ENCODE data around the gene GRID1.

Gene GRID1

DNA sequence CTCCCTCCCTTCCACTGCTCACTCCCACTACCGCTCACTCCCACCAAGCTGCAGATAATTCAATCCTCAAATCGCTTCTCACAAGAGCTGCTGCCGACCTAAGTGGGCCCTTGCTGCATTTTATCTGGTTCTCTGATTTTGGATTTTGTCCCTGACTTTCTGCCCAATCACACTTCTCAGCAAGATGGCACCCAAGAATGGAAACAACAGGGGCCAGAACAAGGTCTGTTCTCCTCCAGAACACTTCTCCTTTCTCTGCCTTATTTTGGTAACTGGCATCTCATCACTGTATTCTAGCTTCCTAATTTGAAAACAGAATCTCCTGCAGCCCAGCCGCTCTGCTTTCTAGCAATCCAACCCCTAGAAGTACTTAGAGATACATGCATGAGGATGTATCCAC, 172.8 kb downstream of the GRID1 start:
- H3K27me3 ChIP-seq: no peaks in the 10 kb centered on the region
- peak overlapping the region; percentile 78 for H3K4me2 ChIP-seq
- TF ChIP-seq Cebpa-rat (IDR thresholded peaks at IDR 0.05): no peak
- no peak overlapping the region for H3K27ac ChIP-seq
- no peaks in the 10 kb centered on the region for H3K9me3 ChIP-seq
- no peaks in the 10 kb centered on the region for H4K20me1 ChIP-seq
- no peak overlapping the region for H3K9ac ChIP-seq
- peaks cover 41% of the 10 kb centered on the region for H3K4me1 ChIP-seq
- no peaks in the 10 kb centered on the region for H3K36me3 ChIP-seq
- no peak overlapping the region for H3K4me3 ChIP-seq

DNA sequence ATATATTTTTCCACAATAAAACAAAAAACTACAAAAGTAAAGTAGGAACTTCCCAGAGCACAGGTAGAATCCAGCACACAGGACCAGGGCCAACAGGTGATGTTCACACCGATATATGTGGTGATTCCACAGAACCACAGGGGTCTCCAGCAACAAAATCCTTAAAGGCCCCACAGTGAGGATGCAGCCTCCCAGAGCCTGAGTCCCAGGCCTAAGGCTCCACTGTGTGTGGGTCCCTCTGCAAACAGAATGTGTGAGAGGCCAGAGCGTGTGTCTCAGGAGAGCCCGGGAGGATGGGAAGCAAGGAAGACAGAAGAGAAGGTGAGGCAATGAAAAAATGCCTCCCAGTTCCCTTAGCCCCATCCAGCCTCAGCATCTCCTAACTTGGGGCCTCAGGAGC, 173.9 kb downstream of the GRID1 start:
- no peaks in the 10 kb centered on the region for H4K20me1 ChIP-seq
- TF ChIP-seq Cebpa-rat (IDR thresholded peaks at IDR 0.05): no peak
- H3K27ac ChIP-seq: no peak overlapping the region
- peak overlapping the region; percentile 78 for H3K4me2 ChIP-seq
- no peak overlapping the region for H3K4me3 ChIP-seq
- H3K27me3 ChIP-seq: no peaks in the 10 kb centered on the region
- H3K36me3 ChIP-seq: no peaks in the 10 kb centered on the region
- peaks cover 45% of the 10 kb centered on the region for H3K4me1 ChIP-seq
- H3K9me3 ChIP-seq: no peaks in the 10 kb centered on the region
- H3K9ac ChIP-seq: no peak overlapping the region

DNA sequence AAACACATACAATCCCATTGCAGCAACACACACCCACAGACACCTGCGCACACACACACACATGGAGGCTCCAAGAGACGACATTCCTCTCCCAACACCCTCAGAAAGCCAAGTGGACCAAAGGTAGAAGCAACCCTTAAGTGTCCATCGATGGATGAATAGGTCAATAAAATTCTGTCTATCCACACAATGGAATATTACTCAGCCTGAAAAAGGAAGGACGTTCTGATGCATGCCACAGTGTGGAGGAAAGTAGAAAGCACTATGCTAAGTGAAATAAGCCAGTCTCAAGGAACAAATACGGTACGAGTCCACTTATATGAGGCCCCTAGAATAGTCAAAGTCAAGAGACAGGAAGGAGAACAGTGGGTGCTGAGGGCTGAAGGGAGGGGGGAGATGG, 174.4 kb downstream of the GRID1 start:
- Histone ChIP-seq H3K4me3 (no peak overlapping the region), H3K9ac (no peak overlapping the region), H4K20me1 (no peaks in the 10 kb centered on the region), H3K9me3 (no peaks in the 10 kb centered on the region), H3K27me3 (no peaks in the 10 kb centered on the region), H3K36me3 (no peaks in the 10 kb centered on the region), H3K4me2 (no peak overlapping the region), H3K27ac (no peak overlapping the region), H3K4me1 (peaks cover 45% of the 10 kb centered on the region)
- TF ChIP-seq Cebpa-rat (IDR thresholded peaks at IDR 0.05): no peak

DNA sequence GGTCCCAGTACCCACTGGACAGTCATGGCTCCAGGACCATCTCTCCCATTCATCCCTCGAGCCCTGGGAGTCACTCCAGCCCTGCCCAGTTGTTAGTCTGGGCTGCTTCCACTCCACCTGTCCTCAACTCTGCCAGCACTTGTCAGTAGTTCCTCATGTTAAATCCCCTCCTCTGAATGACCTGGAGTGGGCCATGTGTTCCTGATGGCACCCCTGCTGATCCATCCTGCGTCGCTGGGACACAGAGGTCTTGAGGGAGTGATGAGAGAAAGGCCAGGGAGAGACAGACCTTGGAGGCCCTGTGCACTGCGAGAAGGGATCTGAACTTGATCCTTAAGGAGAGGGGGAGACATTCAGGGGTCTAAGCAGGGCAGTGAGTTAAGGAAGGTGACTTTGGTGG, 174.9 kb downstream of the GRID1 start:
- H3K27me3 ChIP-seq: no peaks in the 10 kb centered on the region
- H4K20me1 ChIP-seq: no peaks in the 10 kb centered on the region

DNA sequence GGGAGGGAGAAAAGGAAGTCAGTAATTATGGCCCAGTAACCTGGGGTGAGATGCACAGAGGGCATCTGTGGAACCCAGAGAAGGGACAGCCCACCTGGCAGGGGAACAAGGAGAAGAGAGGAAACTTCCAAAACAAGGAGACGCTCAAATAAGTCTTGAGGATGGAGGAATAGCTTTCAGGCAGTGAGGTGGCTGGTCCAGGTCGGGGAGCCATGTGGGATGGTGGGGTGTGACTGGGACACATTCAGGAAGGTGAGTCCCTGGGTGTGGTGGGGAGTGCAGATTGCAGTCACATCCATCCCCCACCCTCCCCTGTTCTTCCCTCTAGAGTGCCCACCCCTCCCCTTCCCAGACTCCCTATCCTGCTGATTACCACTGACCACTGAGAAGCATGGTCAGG, 175.4 kb downstream of the GRID1 start:
- Histone ChIP-seq H3K27me3 (no peaks in the 10 kb centered on the region), H3K4me1 (peaks cover 45% of the 10 kb centered on the region), H3K9ac (no peak overlapping the region), H4K20me1 (no peaks in the 10 kb centered on the region), H3K4me2 (no peak overlapping the region), H3K4me3 (no peak overlapping the region), H3K36me3 (no peaks in the 10 kb centered on the region), H3K27ac (no peak overlapping the region), H3K9me3 (peaks cover 9% of the 10 kb centered on the region; the same call in 1 of the 2 replicates)
- TF ChIP-seq Cebpa-rat (IDR thresholded peaks at IDR 0.05): no peak

More for the DNA sequence above, 174.9 kb downstream of the GRID1 start:
- H3K4me1 ChIP-seq: peaks cover 45% of the 10 kb centered on the region
- H3K4me3 ChIP-seq: no peak overlapping the region
- H3K27ac ChIP-seq: no peak overlapping the region
- H3K36me3 ChIP-seq: no peaks in the 10 kb centered on the region
- H3K4me2 ChIP-seq: no peak overlapping the region
- no peak for TF ChIP-seq Cebpa-rat (IDR thresholded peaks at IDR 0.05)
- no peak overlapping the region for H3K9ac ChIP-seq
- 0 out of 2 replicates have a peak, but pooled peaks cover 3% of the 10 kb centered on the region for H3K9me3 ChIP-seq

DNA sequence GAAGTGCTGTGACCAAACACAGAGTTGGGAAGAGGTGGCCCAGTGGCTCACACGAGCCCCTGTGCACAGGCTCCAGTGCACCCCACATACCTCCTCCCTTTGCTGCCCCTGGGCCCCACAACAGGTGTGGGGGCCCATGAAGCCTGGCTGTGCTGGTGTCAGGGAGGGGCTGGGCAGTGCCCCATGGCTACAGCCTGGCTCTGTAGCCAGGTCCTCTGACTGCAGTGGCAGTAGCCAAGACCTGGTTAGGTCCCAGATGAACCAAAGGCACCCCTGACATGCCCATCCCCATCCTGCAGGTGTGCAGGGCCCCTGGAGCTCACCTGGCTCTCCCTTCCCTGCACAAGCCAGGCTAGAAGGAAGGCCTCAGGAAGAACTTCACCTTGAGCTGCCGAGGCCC, 176.3 kb downstream of the GRID1 start:
- no peak for TF ChIP-seq Cebpa-rat (IDR thresholded peaks at IDR 0.05)
- no peaks in the 10 kb centered on the region for H3K27me3 ChIP-seq
- peaks cover 11% of the 10 kb centered on the region; the same call in 1 of the 2 replicates for H3K9me3 ChIP-seq
- no peaks in the 10 kb centered on the region for H4K20me1 ChIP-seq
- no peak overlapping the region for H3K4me2 ChIP-seq
- H3K9ac ChIP-seq: no peak overlapping the region
- no peak overlapping the region for H3K4me3 ChIP-seq
- no peak overlapping the region for H3K27ac ChIP-seq
- peaks cover 38% of the 10 kb centered on the region for H3K4me1 ChIP-seq
- no peaks in the 10 kb centered on the region for H3K36me3 ChIP-seq

DNA sequence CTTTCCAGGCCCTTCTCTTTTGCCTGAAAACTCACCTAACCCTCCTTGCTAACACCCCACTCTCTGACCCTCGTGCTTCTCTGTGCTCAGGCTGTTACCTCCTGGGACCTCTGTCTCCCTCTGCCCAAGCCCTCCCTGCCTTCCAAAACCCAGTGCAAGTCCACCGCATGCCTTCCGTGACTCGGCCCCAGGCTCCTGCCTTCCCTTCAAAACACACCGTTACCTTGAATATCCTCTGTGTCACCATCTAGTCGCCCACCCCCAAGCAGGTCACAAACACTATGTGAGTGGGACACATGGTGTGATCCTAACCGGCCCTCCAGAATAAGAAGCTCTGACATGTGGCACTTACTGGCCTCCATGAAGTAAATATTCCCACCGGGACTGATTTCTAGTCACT, 176.7 kb downstream of the GRID1 start:
- peaks cover 34% of the 10 kb centered on the region for H3K4me1 ChIP-seq
- H3K36me3 ChIP-seq: no peaks in the 10 kb centered on the region
- H3K9ac ChIP-seq: no peak overlapping the region
- H4K20me1 ChIP-seq: no peaks in the 10 kb centered on the region
- no peak overlapping the region for H3K4me2 ChIP-seq
- H3K27me3 ChIP-seq: no peaks in the 10 kb centered on the region
- H3K27ac ChIP-seq: no peak overlapping the region
- peaks cover 11% of the 10 kb centered on the region; the same call in 1 of the 2 replicates for H3K9me3 ChIP-seq
- no peak for TF ChIP-seq Cebpa-rat (IDR thresholded peaks at IDR 0.05)
- no peak overlapping the region for H3K4me3 ChIP-seq

DNA sequence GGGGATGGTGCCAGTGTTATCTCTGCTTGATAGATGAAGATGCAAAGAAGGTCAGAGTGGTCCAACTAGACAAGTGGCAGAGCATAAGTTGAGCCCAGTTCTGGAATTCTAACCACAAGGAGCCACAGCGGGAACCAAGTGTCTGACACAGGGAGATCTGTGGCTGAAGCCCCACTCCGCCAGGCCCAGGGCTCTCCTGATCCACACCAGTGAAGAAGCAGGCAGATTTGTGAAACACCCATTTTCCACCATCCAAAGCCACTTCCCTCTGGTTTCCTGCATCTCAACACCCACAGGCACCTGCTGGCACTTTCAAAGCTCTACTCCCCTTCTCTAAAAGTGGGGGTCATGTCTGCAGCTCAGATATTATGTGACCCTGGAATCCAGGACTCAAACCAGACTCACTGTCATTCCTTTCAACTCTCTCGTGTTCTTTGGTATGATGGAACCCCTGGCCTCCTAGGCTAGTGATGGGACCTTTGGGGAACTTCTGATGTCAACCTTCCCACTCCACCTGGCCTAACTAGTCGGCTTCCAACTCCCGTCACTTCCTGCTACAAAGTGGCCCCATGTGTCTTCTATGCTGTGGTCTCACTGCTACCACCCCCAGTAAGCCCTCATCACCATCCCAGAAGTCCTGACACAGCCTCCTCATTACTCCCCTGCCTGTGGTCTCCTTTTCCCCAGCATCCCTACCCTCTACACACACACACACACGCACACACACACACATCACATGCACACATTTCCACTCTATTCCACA, 177.6 kb downstream of the GRID1 start:
- Histone ChIP-seq H3K27ac (no peak overlapping the region), H3K9ac (no peak overlapping the region), H3K9me3 (peaks cover 11% of the 10 kb centered on the region; the same call in 1 of the 2 replicates), H3K4me2 (peak overlapping the region; percentile 20; the same call in 1 of the 2 replicates), H3K4me3 (no peak overlapping the region), H3K27me3 (no peaks in the 10 kb centered on the region), H3K36me3 (no peaks in the 10 kb centered on the region), H4K20me1 (no peaks in the 10 kb centered on the region), H3K4me1 (peaks cover 24% of the 10 kb centered on the region)
- TF ChIP-seq Cebpa-rat (IDR thresholded peaks at IDR 0.05): no peak

DNA sequence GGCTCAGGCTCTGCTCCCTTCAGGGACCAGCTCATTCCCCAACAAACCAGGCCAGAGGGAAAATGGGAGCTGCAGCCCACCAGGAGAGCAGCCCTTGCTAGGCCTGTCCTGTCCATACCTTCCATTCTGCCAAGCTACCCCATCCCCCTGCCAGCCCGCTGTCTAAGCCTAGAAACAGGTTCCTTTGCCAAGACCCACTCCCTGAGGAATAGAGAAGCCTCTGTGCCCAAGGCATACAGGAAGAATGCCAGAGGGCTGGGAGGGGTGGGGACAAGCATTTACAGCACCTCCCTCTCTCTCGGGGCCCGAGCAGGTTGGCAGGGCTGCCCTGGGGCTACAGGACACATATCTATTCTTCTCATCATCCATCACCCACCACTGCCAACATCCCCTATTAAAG, 178.3 kb downstream of the GRID1 start:
- no peak for TF ChIP-seq Cebpa-rat (IDR thresholded peaks at IDR 0.05)
- peaks cover 11% of the 10 kb centered on the region; the same call in 1 of the 2 replicates for H3K9me3 ChIP-seq
- no peak overlapping the region for H3K4me3 ChIP-seq
- no peak overlapping the region for H3K27ac ChIP-seq
- H3K27me3 ChIP-seq: no peaks in the 10 kb centered on the region
- H3K4me1 ChIP-seq: peaks cover 18% of the 10 kb centered on the region
- H3K4me2 ChIP-seq: no peak overlapping the region
- H3K9ac ChIP-seq: no peak overlapping the region
- H4K20me1 ChIP-seq: no peaks in the 10 kb centered on the region
- no peaks in the 10 kb centered on the region for H3K36me3 ChIP-seq

DNA sequence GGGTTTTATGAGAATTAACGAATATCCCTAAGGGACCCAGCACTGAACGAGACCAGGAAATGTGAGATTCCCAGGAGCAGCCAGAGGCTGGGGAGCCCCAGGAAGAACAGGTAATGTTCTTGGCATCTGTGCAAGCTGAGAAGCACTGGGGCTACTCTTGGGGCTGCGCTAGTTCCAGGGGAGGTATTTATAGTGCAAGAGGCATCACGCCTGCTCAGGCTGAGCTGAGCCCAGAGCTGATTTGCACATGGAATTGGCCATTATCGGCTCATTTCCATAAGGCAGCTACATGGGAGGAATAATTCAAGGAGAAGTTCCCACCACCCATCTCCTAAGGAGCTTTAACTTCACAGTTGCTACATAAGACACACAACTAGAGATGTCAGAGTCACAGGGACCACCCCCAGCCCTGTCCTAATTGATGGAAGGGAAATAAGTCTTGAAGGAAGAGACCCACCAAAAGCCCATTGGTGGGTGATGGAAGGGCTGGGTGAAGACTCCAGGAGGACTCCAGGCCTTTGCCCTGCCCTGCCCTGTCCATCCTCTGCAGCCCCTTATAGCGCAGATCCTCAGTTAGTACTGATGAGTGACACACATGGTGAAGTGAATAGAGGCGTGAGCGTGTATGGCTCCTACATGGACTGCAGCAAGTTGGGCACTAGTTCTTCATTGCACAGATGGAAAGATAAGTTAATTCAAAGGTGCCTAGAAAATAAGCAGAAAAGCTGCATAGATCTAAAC, 178.9 kb downstream of the GRID1 start:
- no peaks in the 10 kb centered on the region for H4K20me1 ChIP-seq
- no peaks in the 10 kb centered on the region for H3K27me3 ChIP-seq
- no peak overlapping the region for H3K4me2 ChIP-seq

More for the DNA sequence above, 178.9 kb downstream of the GRID1 start:
- TF ChIP-seq Cebpa-rat (IDR thresholded peaks at IDR 0.05): no peak
- Histone ChIP-seq H3K4me3 (no peak overlapping the region), H3K36me3 (no peaks in the 10 kb centered on the region), H3K27ac (no peak overlapping the region), H3K9ac (no peak overlapping the region), H3K4me1 (peaks cover 11% of the 10 kb centered on the region), H3K9me3 (peaks cover 11% of the 10 kb centered on the region; the same call in 1 of the 2 replicates)

Measured in BLaER1 (cell line).